Liver (tissue), 9 donors: ENCODE results near the gene SERTAD3. TPM values are rescaled to one million over a fixed set of nuclear protein-coding genes. Genes with fewer than 3 reads are reported as not detected.

Experiments
- DNase-seq: peaks from one replicate; pipeline ENCODE4 v3.0.0-alpha.2; 2017; ENCODE audit warnings: low spot score
- H3K27ac ChIP-seq, 2 donors: one replicate each; pipeline ENCODE4 v1.7.0; 2013; ENCODE audit warnings: inconsistent platforms in 2 of 2, low read length in 2 of 2, control low read depth in 1 of 2, low read depth in 1 of 2, mild to moderate bottlenecking in 1 of 2
- H3K27me3 ChIP-seq, 4 donors: one replicate each; pipeline versions ENCODE4 v1.6.1 to v1.7.0; 2013; ENCODE audit warnings: low read length in 3 of 4, inconsistent platforms in 1 of 4, mild to moderate bottlenecking in 1 of 4, moderate library complexity in 1 of 4; ENCODE audit not compliant: control insufficient read depth in 4 of 4, insufficient read depth in 4 of 4
- H3K36me3 ChIP-seq, 4 donors: one replicate each; pipeline versions ENCODE4 v1.6.1 to v1.7.0; 2013; ENCODE audit warnings: low read length in 3 of 4, mild to moderate bottlenecking in 3 of 4, low read depth in 1 of 4, moderate library complexity in 1 of 4; ENCODE audit not compliant: control insufficient read depth in 4 of 4, insufficient read depth in 3 of 4
- H3K4me1 ChIP-seq, 4 donors: one replicate each; pipeline versions ENCODE4 v1.6.1 to v1.7.0; 2013; ENCODE audit warnings: low read length in 3 of 4, mild to moderate bottlenecking in 3 of 4, moderate library complexity in 1 of 4; ENCODE audit not compliant: control insufficient read depth in 4 of 4, insufficient read depth in 4 of 4
- H3K4me3 ChIP-seq, 3 donors: one replicate each; pipeline versions ENCODE4 v1.6.1 to v1.7.0; 2013; ENCODE audit warnings: low read length in 3 of 3, control low read depth in 1 of 3, low read depth in 1 of 3, mild to moderate bottlenecking in 1 of 3
- H3K9ac ChIP-seq, 2 donors: one replicate each; pipeline ENCODE4 v1.7.0; 2013; ENCODE audit warnings: low read length in 2 of 2, mild to moderate bottlenecking in 2 of 2, moderate library complexity in 2 of 2, control low read depth in 1 of 2, low read depth in 1 of 2
- H3K9me3 ChIP-seq, 4 donors: one replicate each; pipeline versions ENCODE4 v1.6.1 to v1.7.0; 2013; ENCODE audit warnings: low read length in 3 of 4; ENCODE audit not compliant: control insufficient read depth in 4 of 4
- EGR1 ChIP-seq, 2 donors: IDR thresholded peaks; 2 replicates each; pipeline ENCODE4 v1.6.1; 2016 to 2018; ENCODE audit warnings: antibody characterized with exemption in 2 of 2, low read depth in 2 of 2
- FOXA1 ChIP-seq: IDR thresholded peaks from 2 replicates; pipeline ENCODE4 v1.6.1; 2016; ENCODE audit warnings: antibody characterized with exemption
- FOXA2 ChIP-seq: IDR thresholded peaks from 2 replicates; pipeline ENCODE4 v1.6.1; 2016; ENCODE audit warnings: antibody characterized with exemption
- GABPA ChIP-seq, 2 donors: IDR thresholded peaks in 1 of 2; conservative IDR thresholded peaks in 1 of 2; 2 replicates each; pipeline ENCODE4 v1.6.1; 2016; ENCODE audit warnings: antibody characterized with exemption in 2 of 2, mild to moderate bottlenecking in 1 of 2, moderate library complexity in 1 of 2
- HNF4A ChIP-seq, 2 donors: conservative IDR thresholded peaks; 2 replicates each; pipeline ENCODE4 v1.6.1; 2016; ENCODE audit warnings: antibody characterized with exemption in 2 of 2, mild to moderate bottlenecking in 2 of 2
- HNF4G ChIP-seq: IDR thresholded peaks from 2 replicates; pipeline ENCODE4 v1.6.1; 2016; ENCODE audit warnings: antibody characterized with exemption
- JUND ChIP-seq, 2 donors: IDR thresholded peaks; 2 replicates each; pipeline ENCODE4 v1.6.1; 2016; ENCODE audit warnings: antibody characterized with exemption in 2 of 2
- NR2F2 ChIP-seq: IDR thresholded peaks from 2 replicates; pipeline ENCODE4 v1.6.1; 2016; ENCODE audit warnings: antibody characterized with exemption
- RAD21 ChIP-seq, 2 donors: IDR thresholded peaks; 2 replicates each; pipeline ENCODE4 v1.6.1; 2016; ENCODE audit warnings: antibody characterized with exemption in 2 of 2, mild to moderate bottlenecking in 2 of 2
- RXRA ChIP-seq, 2 donors: IDR thresholded peaks; 2 replicates each; pipeline ENCODE4 v1.6.1; 2017 to 2018; ENCODE audit warnings: antibody characterized with exemption in 2 of 2, mild to moderate bottlenecking in 1 of 2
- SP1 ChIP-seq: IDR thresholded peaks from 2 replicates; pipeline ENCODE4 v1.6.1; 2018; ENCODE audit warnings: antibody characterized with exemption, mild to moderate bottlenecking
- TAF1 ChIP-seq: conservative IDR thresholded peaks from 2 replicates; pipeline ENCODE4 v1.6.1; 2016; ENCODE audit warnings: antibody characterized with exemption, mild to moderate bottlenecking
- YY1 ChIP-seq: IDR thresholded peaks from 2 replicates; pipeline ENCODE4 v1.6.1; 2016; ENCODE audit warnings: antibody characterized with exemption, mild to moderate bottlenecking
- WGBS: extraction: QIAGEN DNeasy Blood & Tissue Kit; methylation state at CpG from one replicate; pipeline ENCODE4 v1.1.7; 2013; 5-methylcytosine and 5-hydroxymethylcytosine counted together
- polyA plus RNA-seq, 2 donors: library from polyadenylated mRNA; stranded (reverse) in 1 of 2; unstranded in 1 of 2; fragments of 200-250 nt in 1 of 2; fragments of >200 nt in 1 of 2; fragmentation: Nextera tagmentation in 1 of 2; extraction: Ambion mirVana in 1 of 2; gene quantifications; one replicate each; pipeline versions ENCODE4 v1.2.1 to v1.2.3, GENCODE V29; 2013 to 2015
- total RNA-seq, 2 donors: library from RNA; depleted of rRNA; stranded (reverse); fragments of >200 nt; gene quantifications; one replicate each; pipeline ENCODE4 v1.2.3, GENCODE V29; 2014
- TF ChIP-seq, protein P1 (sequence below): IDR thresholded peaks from 2 replicates; pipeline ENCODE4 v1.6.1; 2016; ENCODE audit warnings: antibody characterized with exemption, mild to moderate bottlenecking
- TF ChIP-seq, protein P2 (sequence below): IDR thresholded peaks from 2 replicates; pipeline ENCODE4 v1.6.1; 2016; ENCODE audit warnings: antibody characterized with exemption
- TF ChIP-seq, protein P3 (sequence below): fragments of 150-350 bp; IDR thresholded peaks from 2 replicates; pipeline ENCODE4 v1.5.1; 2017; ENCODE audit warnings: improper control_type of control experiment, low read depth, low read length; ENCODE audit not compliant: missing input control
- TF ChIP-seq, protein P4 (sequence below): IDR thresholded peaks from 2 replicates; pipeline ENCODE4 v1.6.1; 2016; ENCODE audit warnings: antibody characterized with exemption
- TF ChIP-seq, protein P5 (sequence below): IDR thresholded peaks from 2 replicates; pipeline ENCODE4 v1.6.1; 2016; ENCODE audit warnings: antibody characterized with exemption
- donor health status: healthy.
- donor health status: healthy.
- donor health status: healthy.
- donor health status: healthy.
- donor health status: healthy.

Gene SERTAD3
- total and polyA plus RNA-seq, 4 donors, result 6.1 to 8.9 (median 6.9) TPM

DNA sequence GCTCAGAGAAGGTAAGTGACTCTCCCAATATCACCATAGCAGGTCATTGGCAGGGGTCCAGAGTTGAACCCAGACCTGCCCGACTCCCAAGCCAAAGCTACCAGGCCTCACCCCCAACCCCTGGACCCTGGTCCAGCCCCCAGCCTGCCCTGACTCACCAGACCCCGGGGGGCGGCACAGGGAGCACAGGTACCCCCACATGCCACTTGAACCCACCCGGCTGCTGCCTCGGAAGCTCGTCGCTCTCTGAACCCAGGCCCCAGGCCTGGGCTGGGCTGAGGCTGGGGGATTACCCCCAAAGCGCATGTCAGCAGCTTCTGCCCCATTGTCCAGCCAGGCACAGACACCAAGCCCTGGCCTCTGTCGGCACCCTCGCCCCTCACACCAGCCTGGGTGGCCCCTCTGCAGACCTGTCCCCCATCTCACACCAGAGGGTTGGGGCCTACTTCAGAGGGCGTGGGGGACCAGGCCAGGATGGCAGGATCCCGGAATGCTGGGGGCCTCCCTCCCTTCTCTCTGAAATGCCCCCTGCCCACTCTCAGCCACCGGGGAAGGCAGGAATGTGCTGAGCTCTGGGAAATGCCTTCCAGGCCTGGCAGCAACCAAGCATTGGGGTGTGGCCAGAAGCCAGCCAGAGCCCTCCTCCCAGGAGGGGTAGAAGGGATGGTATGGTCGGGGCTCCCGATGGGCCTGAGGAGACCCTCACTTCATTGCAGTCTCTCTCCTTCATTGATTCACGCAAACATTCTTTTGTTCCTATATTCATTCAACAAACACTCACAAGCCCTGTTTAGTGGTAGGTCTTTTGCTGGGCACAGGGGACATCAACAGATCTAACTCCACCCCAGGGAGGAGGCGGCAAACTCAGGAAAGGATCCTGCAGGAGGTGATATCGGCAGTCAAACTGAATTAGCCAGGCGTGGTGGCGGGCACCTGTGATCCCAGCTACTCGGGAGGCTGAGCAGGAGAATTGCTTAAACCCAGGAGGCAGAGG is 29.3 kb downstream of the SERTAD3 start:
- 84% methylated on average over 21 of the region's 21 CpGs for WGBS
- no peak for DNase-seq
- Histone ChIP-seq H3K27me3 (no peaks in the 10 kb centered on the region), H3K4me1 (no peaks in the 10 kb centered on the region), H3K27ac (no peak overlapping the region), H3K9me3 (no peaks in the 10 kb centered on the region), H3K4me3 (no peak overlapping the region), H3K36me3 (no peaks in the 10 kb centered on the region), H3K9ac (no peak overlapping the region)
- TF ChIP-seq FOXA1 (no peak), RXRA (IDR thresholded peaks at IDR 0.05) (no peak), TAF1 (no peak), YY1 (no peak), EGR1 (IDR thresholded peaks at IDR 0.05; ENCODE audit: low read depth in 2 of 2) (no peak), HNF4A (conservative IDR thresholded peaks at IDR 0.05) (no peak), SP1 (no peak), NR2F2 (no peak), HNF4G (no peak), GABPA (IDR thresholded peaks at IDR 0.05 in 1 of 2, conservative IDR thresholded peaks at IDR 0.05 in 1 of 2) (no peak), JUND (IDR thresholded peaks at IDR 0.05) (no peak), FOXA2 (no peak), RAD21 (IDR thresholded peaks at IDR 0.05) (no peak)
- TF ChIP-seq, protein P1, sequence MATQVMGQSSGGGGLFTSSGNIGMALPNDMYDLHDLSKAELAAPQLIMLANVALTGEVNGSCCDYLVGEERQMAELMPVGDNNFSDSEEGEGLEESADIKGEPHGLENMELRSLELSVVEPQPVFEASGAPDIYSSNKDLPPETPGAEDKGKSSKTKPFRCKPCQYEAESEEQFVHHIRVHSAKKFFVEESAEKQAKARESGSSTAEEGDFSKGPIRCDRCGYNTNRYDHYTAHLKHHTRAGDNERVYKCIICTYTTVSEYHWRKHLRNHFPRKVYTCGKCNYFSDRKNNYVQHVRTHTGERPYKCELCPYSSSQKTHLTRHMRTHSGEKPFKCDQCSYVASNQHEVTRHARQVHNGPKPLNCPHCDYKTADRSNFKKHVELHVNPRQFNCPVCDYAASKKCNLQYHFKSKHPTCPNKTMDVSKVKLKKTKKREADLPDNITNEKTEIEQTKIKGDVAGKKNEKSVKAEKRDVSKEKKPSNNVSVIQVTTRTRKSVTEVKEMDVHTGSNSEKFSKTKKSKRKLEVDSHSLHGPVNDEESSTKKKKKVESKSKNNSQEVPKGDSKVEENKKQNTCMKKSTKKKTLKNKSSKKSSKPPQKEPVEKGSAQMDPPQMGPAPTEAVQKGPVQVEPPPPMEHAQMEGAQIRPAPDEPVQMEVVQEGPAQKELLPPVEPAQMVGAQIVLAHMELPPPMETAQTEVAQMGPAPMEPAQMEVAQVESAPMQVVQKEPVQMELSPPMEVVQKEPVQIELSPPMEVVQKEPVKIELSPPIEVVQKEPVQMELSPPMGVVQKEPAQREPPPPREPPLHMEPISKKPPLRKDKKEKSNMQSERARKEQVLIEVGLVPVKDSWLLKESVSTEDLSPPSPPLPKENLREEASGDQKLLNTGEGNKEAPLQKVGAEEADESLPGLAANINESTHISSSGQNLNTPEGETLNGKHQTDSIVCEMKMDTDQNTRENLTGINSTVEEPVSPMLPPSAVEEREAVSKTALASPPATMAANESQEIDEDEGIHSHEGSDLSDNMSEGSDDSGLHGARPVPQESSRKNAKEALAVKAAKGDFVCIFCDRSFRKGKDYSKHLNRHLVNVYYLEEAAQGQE, result no peak
- TF ChIP-seq, protein P2, sequence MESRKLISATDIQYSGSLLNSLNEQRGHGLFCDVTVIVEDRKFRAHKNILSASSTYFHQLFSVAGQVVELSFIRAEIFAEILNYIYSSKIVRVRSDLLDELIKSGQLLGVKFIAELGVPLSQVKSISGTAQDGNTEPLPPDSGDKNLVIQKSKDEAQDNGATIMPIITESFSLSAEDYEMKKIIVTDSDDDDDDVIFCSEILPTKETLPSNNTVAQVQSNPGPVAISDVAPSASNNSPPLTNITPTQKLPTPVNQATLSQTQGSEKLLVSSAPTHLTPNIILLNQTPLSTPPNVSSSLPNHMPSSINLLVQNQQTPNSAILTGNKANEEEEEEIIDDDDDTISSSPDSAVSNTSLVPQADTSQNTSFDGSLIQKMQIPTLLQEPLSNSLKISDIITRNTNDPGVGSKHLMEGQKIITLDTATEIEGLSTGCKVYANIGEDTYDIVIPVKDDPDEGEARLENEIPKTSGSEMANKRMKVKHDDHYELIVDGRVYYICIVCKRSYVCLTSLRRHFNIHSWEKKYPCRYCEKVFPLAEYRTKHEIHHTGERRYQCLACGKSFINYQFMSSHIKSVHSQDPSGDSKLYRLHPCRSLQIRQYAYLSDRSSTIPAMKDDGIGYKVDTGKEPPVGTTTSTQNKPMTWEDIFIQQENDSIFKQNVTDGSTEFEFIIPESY, result no peak
- TF ChIP-seq, protein P3, sequence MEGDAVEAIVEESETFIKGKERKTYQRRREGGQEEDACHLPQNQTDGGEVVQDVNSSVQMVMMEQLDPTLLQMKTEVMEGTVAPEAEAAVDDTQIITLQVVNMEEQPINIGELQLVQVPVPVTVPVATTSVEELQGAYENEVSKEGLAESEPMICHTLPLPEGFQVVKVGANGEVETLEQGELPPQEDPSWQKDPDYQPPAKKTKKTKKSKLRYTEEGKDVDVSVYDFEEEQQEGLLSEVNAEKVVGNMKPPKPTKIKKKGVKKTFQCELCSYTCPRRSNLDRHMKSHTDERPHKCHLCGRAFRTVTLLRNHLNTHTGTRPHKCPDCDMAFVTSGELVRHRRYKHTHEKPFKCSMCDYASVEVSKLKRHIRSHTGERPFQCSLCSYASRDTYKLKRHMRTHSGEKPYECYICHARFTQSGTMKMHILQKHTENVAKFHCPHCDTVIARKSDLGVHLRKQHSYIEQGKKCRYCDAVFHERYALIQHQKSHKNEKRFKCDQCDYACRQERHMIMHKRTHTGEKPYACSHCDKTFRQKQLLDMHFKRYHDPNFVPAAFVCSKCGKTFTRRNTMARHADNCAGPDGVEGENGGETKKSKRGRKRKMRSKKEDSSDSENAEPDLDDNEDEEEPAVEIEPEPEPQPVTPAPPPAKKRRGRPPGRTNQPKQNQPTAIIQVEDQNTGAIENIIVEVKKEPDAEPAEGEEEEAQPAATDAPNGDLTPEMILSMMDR, result no peak
- TF ChIP-seq, protein P4, sequence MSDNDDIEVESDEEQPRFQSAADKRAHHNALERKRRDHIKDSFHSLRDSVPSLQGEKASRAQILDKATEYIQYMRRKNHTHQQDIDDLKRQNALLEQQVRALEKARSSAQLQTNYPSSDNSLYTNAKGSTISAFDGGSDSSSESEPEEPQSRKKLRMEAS, result no peak
- TF ChIP-seq, protein P5, sequence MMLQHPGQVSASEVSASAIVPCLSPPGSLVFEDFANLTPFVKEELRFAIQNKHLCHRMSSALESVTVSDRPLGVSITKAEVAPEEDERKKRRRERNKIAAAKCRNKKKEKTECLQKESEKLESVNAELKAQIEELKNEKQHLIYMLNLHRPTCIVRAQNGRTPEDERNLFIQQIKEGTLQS, result no peak
